ENCODE results near the gene CAMK1D. TPM values are rescaled to one million over a fixed set of nuclear protein-coding genes. Genes with fewer than 3 reads are reported as not detected.

The CAMK1D gene
- total and polyA plus RNA-seq, 2 of the 8 experiments (the other 6 are each of a cell fraction or from before 2014, with no cell fraction given): 3.5 to 10.6 TPM

DNA sequence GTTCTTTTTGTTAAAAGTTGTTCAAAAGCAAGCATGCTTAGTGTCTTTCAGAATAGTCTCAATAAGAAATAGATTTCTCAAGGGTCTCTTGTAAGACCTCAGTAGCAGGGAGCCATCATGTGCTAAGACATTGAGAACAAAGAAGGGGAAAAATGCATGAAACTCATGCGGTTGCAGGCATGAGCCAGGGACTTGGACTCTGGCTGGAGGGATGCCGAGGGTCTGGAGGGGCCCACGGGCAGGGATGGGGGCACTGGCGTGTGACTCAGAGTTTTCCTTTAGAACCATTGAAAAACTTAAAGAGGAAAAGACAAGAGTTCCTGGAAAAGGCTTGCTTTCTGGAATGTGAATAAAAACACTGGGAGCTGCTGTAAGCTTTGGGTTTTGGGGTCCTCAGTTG, 398.8 kb downstream of the CAMK1D start:
- H3K79me2 ChIP-seq (ENCODE audit: control insufficient read depth in 1 of 2, insufficient read depth in 2 of 2, low read length in 2 of 2): no peaks in the 10 kb centered on the region
- ChIA-PET POLR2A (ENCODE audit: partially characterized antibody) (interaction anchor here (1.7 kb wide), 1 partner anchor 9 kb away, joined by 4 read pairs; no protein-coding TSS in a partner anchor), CTCF (ENCODE audit: partially characterized antibody) (interaction anchor here (0.6 to 2.2 kb wide), 5 partner anchors 11 to 687 kb away, joined by 3 to 6 read pairs (median 3); no protein-coding TSS in a partner anchor)
- no peak overlapping the region for H2BK15ac ChIP-seq (ENCODE audit: low read length)
- no peak for DNase-seq (ENCODE audit: low read depth in 1 of 2, low spot score in 2 of 2)
- no peaks in the 10 kb centered on the region for H3K79me1 ChIP-seq (ENCODE audit: low read depth, low read length)
- H3K9me3 ChIP-seq (ENCODE audit: insufficient read depth in 2 of 2, low read depth in 1 of 2, low read length in 1 of 2): no peaks in the 10 kb centered on the region
- no peak overlapping the region for H3K18ac ChIP-seq (ENCODE audit: extremely low read depth, low read length)
- no peak overlapping the region for H3K4me3 ChIP-seq (ENCODE audit: extremely low read depth in 1 of 4, insufficient read depth in 2 of 4, low read depth in 3 of 4, low read length in 4 of 4)
- H2BK120ac ChIP-seq (replicated peaks; ENCODE audit: low read depth, low read length): no peak overlapping the region
- H2AK5ac ChIP-seq (ENCODE audit: low read depth, low read length): no peak overlapping the region
- H2BK20ac ChIP-seq (ENCODE audit: low read length): no peak overlapping the region
- H3K4me1 ChIP-seq (replicated peaks in 1 of 4; ENCODE audit: control insufficient read depth in 3 of 4, insufficient read depth in 4 of 4, low read length in 3 of 4): no peaks in the 10 kb centered on the region; a peak in 1 of 7 replicates
- H3K4ac ChIP-seq (replicated peaks; ENCODE audit: insufficient read length, low read depth, low read length): no peak overlapping the region
- H3K23ac ChIP-seq (ENCODE audit: insufficient read length): no peak overlapping the region
- H4K5ac ChIP-seq (ENCODE audit: insufficient read length, low read depth, low read length): no peak overlapping the region
- no peak overlapping the region for H2BK12ac ChIP-seq (ENCODE audit: low read depth, low read length)
- H3K14ac ChIP-seq (ENCODE audit: insufficient read length): no peak overlapping the region
- no peak overlapping the region for H3K56ac ChIP-seq (replicated peaks; ENCODE audit: insufficient read length, low read depth, low read length)
- TF ChIP-seq RAD21 (IDR thresholded peaks at IDR 0.05 in 1 of 2, conservative IDR thresholded peaks at IDR 0.05 in 1 of 2; ENCODE audit: low read depth in 2 of 2, low read length in 2 of 2) (no peak), BCL11A (IDR thresholded peaks at IDR 0.05; ENCODE audit: low read depth in 2 of 2, low read length in 2 of 2) (no peak), CBX5 (IDR thresholded peaks at IDR 0.05; ENCODE audit: low read depth, low read length) (no peak), KDM5A (IDR thresholded peaks at IDR 0.05; ENCODE audit: low read length) (no peak), NANOG (IDR thresholded peaks at IDR 0.05; ENCODE audit: insufficient read depth, low read depth, low read length, poor library complexity, severe bottlenecking) (no peak), GTF2F1 (IDR thresholded peaks at IDR 0.05; ENCODE audit: borderline replicate concordance, low read depth, low read length) (no peak), EGR1 (IDR thresholded peaks at IDR 0.05; ENCODE audit: borderline replicate concordance, low read depth, low read length) (no peak), SP4 (IDR thresholded peaks at IDR 0.05; ENCODE audit: low read length) (no peak), POU5F1 (IDR thresholded peaks at IDR 0.05; ENCODE audit: low read depth, low read length) (no peak)
- TF ChIP-seq, protein P1, sequence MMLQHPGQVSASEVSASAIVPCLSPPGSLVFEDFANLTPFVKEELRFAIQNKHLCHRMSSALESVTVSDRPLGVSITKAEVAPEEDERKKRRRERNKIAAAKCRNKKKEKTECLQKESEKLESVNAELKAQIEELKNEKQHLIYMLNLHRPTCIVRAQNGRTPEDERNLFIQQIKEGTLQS (IDR thresholded peaks at IDR 0.05; ENCODE audit: insufficient read depth, low read depth, low read length): no peak
- no peak overlapping the region for H2AFZ ChIP-seq (ENCODE audit: low read length)
- WGBS, 2 experiments (ENCODE audit: extremely low coverage in 1 of 2, insufficient coverage in 1 of 2, insufficient read length in 1 of 2, insufficient replicate concordance in 2 of 2, low coverage in 1 of 2, low lambda C conversion rate in 2 of 2, missing lambda C conversion rate in 1 of 2): 74% methylated on average over 4 of the region's 4 CpGs; no CpG with 5 or more reads in 1 of the 2 experiments
- no peak overlapping the region for H2BK5ac ChIP-seq (ENCODE audit: low read depth, low read length)
- H4K20me1 ChIP-seq (replicated peaks in 1 of 2; ENCODE audit: control insufficient read depth in 1 of 2, insufficient read depth in 2 of 2, low read length in 2 of 2): no peaks in the 10 kb centered on the region
- no peak overlapping the region for H4K91ac ChIP-seq (replicated peaks; ENCODE audit: insufficient read length, low read length)
- no peak overlapping the region; the same call in 1 of the 2 replicates for H4K8ac ChIP-seq (ENCODE audit: extremely low read depth, insufficient read depth, low read length)
- no peaks in the 10 kb centered on the region for H3K23me2 ChIP-seq (ENCODE audit: low read depth, low read length)
- no peaks in the 10 kb centered on the region for H3K36me3 ChIP-seq (ENCODE audit: control insufficient read depth in 2 of 4, insufficient read depth in 4 of 4, low read length in 3 of 4)
- no peak overlapping the region for H3K9ac ChIP-seq (replicated peaks in 1 of 4; ENCODE audit: extremely low read depth in 1 of 4, low read depth in 3 of 4, low read length in 3 of 4)
- H3K27ac ChIP-seq (ENCODE audit: low read depth, low read length): no peak overlapping the region
- H3K4me2 ChIP-seq (ENCODE audit: insufficient read depth in 1 of 2, low read depth in 2 of 2, low read length in 2 of 2): no peak overlapping the region
- no peak for FAIRE-seq
- no peaks in the 10 kb centered on the region for H3K27me3 ChIP-seq (replicated peaks in 1 of 4; ENCODE audit: control insufficient read depth in 3 of 4, extremely low read depth in 1 of 4, insufficient read depth in 3 of 4, low read length in 3 of 4)

All from H1 (cell line).